ENCODE results near the gene EFTUD2. TPM values are rescaled to one million over a fixed set of nuclear protein-coding genes. Genes with fewer than 3 reads are reported as not detected.

EFTUD2 gene
- total RNA-seq, 6 experiments from 2014 or later = 29.9 to 42.4 (median 35.1) TPM

- Histone ChIP-seq H3K27ac (no peak overlapping the region), H3K4me1 (no peaks in the 10 kb centered on the region), H3K27me3 (no peaks in the 10 kb centered on the region), H3K4me3 (no peak overlapping the region), H3K36me3 (no peaks in the 10 kb centered on the region), H3K9me3 (no peaks in the 10 kb centered on the region)
- WGBS (ENCODE audit: insufficient coverage, low coverage, low lambda C conversion rate, missing lambda C conversion rate) = 69% methylated on average over 6 of the region's 7 CpGs
- ATAC-seq (no peak), DNase-seq (peak in 1 of 3 donors; percentile 29)
- no peak for TF ChIP-seq CTCF (IDR thresholded peaks at IDR 0.05)
- no peak for TF ChIP-seq POLR2A (IDR thresholded peaks at IDR 0.05)
- intact Hi-C loops (cut with DNase I) = loop anchor here in 1 of 2 donors (5.0 to 10.0 kb wide), 2 partner anchors 102 to 204 kb away; no protein-coding TSS in a partner anchor
Observed at GRCh38 chr17:44920565-44920940, 21.3 kb upstream of the EFTUD2 start.

GRCh38 chr17:44919885-44920564, 20.8 kb upstream of the EFTUD2 start:
- Histone ChIP-seq H3K4me3 (no peak overlapping the region), H3K27me3 (no peaks in the 10 kb centered on the region), H3K27ac (no peak overlapping the region), H3K4me1 (no peaks in the 10 kb centered on the region), H3K36me3 (no peaks in the 10 kb centered on the region), H3K9me3 (no peaks in the 10 kb centered on the region)
- TF ChIP-seq POLR2A (IDR thresholded peaks at IDR 0.05) (no peak), CTCF (IDR thresholded peaks at IDR 0.05) (peak; percentile 77 to 92 (median 88))
- WGBS (ENCODE audit: insufficient coverage, low coverage, low lambda C conversion rate, missing lambda C conversion rate) = 15% methylated on average over 3 of the region's 9 CpGs
- intact Hi-C loops (cut with DNase I) = loop anchor here (2.0 to 10.0 kb wide), 3 partner anchors 101 to 205 kb away; no protein-coding TSS in a partner anchor
- ATAC-seq = peak; percentile 93 to 98 (median 94)
- peak; percentile 82 to 84 (median 84) for DNase-seq

GRCh38 chr17:44919411-44919810, 20.2 kb upstream of the EFTUD2 start:
- peak in 2 of 3 donors; percentile 13 to 30 for DNase-seq
- Histone ChIP-seq H3K4me3 (no peak overlapping the region), H3K27me3 (no peaks in the 10 kb centered on the region), H3K36me3 (no peaks in the 10 kb centered on the region), H3K27ac (no peak overlapping the region), H3K4me1 (no peaks in the 10 kb centered on the region), H3K9me3 (no peaks in the 10 kb centered on the region)
- ATAC-seq = no peak
- TF ChIP-seq POLR2A (IDR thresholded peaks at IDR 0.05) (no peak), CTCF (IDR thresholded peaks at IDR 0.05) (no peak)
- intact Hi-C loops (cut with DNase I) = loop anchor here in 1 of 2 donors (2.0 to 10.0 kb wide), 2 partner anchors 101 to 205 kb away; no protein-coding TSS in a partner anchor
- 63% methylated on average over 2 of the region's 2 CpGs for WGBS (ENCODE audit: insufficient coverage, low coverage, low lambda C conversion rate, missing lambda C conversion rate)

- TF ChIP-seq POLR2A (IDR thresholded peaks at IDR 0.05) (no peak), CTCF (IDR thresholded peaks at IDR 0.05) (no peak)
- DNase-seq = peak in 1 of 3 donors; percentile 7
Observed at GRCh38 chr17:44918006-44918405, 18.8 kb upstream of the EFTUD2 start.

More at GRCh38 chr17:44918006-44918405, 18.8 kb upstream of the EFTUD2 start:
- Histone ChIP-seq H3K27me3 (no peaks in the 10 kb centered on the region), H3K9me3 (no peaks in the 10 kb centered on the region), H3K27ac (no peak overlapping the region), H3K4me1 (no peaks in the 10 kb centered on the region), H3K36me3 (no peaks in the 10 kb centered on the region), H3K4me3 (no peak overlapping the region)
- ATAC-seq = no peak
- intact Hi-C loops (cut with DNase I) = loop anchor here in 1 of 2 donors (2.0 to 10.0 kb wide), 2 partner anchors 103 to 207 kb away; no protein-coding TSS in a partner anchor
- WGBS (ENCODE audit: insufficient coverage, low coverage, low lambda C conversion rate, missing lambda C conversion rate) = 80% methylated on average over 2 of the region's 2 CpGs
